Measurements from ENCODE around the gene TUT1. TPM values are rescaled to one million over a fixed set of nuclear protein-coding genes. Genes with fewer than 3 reads are reported as not detected.
"Not testable (repeated sequence)": the region's sequence is repeated elsewhere in the genome, so short reads cannot be mapped to it uniquely, and the experiment has no call there.

The TUT1 gene
- total and polyA plus RNA-seq, 4 donors, result 10.8 to 21.9 (median 17.3) TPM

DNA sequence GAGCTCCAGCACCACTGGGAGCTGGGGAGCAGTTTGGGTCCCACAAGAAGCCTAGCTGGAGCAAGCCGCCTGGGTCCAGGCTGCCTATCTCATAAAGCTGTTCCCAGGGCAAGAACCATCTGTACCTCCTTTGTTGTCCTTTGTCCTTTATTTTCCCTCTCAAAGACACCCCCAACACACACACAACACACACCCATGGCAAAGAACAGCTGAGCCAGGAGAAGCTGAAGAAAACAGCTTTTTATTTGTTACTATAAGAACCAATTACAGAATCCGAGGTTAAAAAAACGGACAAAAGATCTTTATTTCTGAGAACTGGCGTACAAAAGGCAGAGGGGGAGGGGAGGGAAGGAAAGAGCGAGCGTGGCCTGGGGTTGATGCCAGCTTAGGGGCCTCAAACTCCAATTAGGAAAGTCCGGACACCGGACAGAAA, 1.7 kb upstream of the TUT1 start:
- no peak overlapping the region for H3K4me3 ChIP-seq
- TF ChIP-seq CTCF (IDR thresholded peaks at IDR 0.05; ENCODE audit: control extremely low read depth, extremely low read depth), result no peak
- H3K36me3 ChIP-seq (ENCODE audit: control insufficient read depth in 4 of 4, insufficient read depth in 4 of 4, low read length in 4 of 4), result peaks cover 26 to 47% (median 29%) of the 10 kb centered on the region in 4 donors
- no peaks in the 10 kb centered on the region for H3K27me3 ChIP-seq (ENCODE audit: control insufficient read depth in 3 of 3, insufficient read depth in 3 of 3, low read length in 2 of 3)
- no peaks in the 10 kb centered on the region for H3K9me3 ChIP-seq (ENCODE audit: control insufficient read depth in 4 of 4, insufficient read depth in 3 of 4, low read length in 3 of 4)
- WGBS, 2 donors, result 76 to 83% methylated on average over 8 of the region's 8 CpGs
- H3K4me1 ChIP-seq (ENCODE audit: control insufficient read depth in 5 of 5, insufficient read depth in 5 of 5, low read length in 5 of 5), result peaks cover 0 to 11% (median 0%) of the 10 kb centered on the region in 5 donors
- no peak overlapping the region for H3K9ac ChIP-seq (ENCODE audit: insufficient read depth in 1 of 2, low read length in 2 of 2)
- no peak for DNase-seq
- ATAC-seq (ENCODE audit: insufficient read depth, low FRiP score), result no peak
- peak overlapping the region; percentile 87 to 97 for H3K27ac ChIP-seq (ENCODE audit: low read depth in 1 of 2, low read length in 1 of 2)

DNA sequence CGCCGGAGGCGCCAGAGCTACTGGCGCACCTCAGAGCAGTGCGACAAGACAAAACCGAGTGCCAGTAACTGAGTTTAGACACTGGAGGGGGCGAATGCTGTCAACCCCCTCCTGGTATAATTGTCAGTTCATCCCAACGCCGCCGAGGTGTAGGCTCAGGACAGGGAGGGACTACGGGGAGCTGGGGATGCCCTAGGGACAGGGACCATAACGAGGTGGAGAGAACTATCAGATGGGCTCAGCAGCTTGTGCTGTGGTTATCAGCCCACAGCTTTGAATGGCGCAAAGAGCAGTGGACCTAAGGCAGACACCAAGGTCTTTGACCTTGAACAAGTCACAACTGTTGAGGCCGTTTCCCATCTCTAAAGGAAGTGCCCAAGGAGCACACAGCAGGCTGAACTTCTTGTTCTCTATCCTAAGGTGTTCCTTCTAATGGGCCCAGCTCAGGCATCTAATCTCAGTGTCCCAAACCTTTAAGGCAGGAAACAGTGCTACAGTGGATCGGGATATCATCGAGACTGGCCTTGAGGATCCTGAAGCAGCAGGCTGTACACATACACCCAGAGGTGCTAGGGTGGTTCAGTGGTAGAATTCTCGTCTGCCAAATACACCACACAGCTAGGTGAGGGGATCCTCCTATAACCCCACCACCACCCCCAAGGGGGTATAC, 958 bp upstream of the TUT1 start:
- peak overlapping the region; percentile 18 for H3K4me3 ChIP-seq
- WGBS, 2 donors, result 12 to 13% methylated on average over 17 of the region's 17 CpGs
- H3K4me1 ChIP-seq (ENCODE audit: control insufficient read depth in 5 of 5, insufficient read depth in 5 of 5, low read length in 5 of 5), result peaks cover 0 to 11% (median 0%) of the 10 kb centered on the region in 5 donors
- H3K27ac ChIP-seq (ENCODE audit: low read depth in 1 of 2, low read length in 1 of 2), result peak overlapping the region; percentile 87 to 97
- ATAC-seq (ENCODE audit: insufficient read depth, low FRiP score) (no peak), DNase-seq (no peak)
- H3K9ac ChIP-seq (ENCODE audit: insufficient read depth in 1 of 2, low read length in 2 of 2), result peak overlapping the region; percentile 31 to 58
- peaks cover 25 to 43% (median 29%) of the 10 kb centered on the region in 4 donors for H3K36me3 ChIP-seq (ENCODE audit: control insufficient read depth in 4 of 4, insufficient read depth in 4 of 4, low read length in 4 of 4)
- no peaks in the 10 kb centered on the region for H3K9me3 ChIP-seq (ENCODE audit: control insufficient read depth in 4 of 4, insufficient read depth in 3 of 4, low read length in 3 of 4)
- TF ChIP-seq CTCF (IDR thresholded peaks at IDR 0.05; ENCODE audit: control extremely low read depth, extremely low read depth), result no peak
- H3K27me3 ChIP-seq (ENCODE audit: control insufficient read depth in 3 of 3, insufficient read depth in 3 of 3, low read length in 2 of 3), result no peaks in the 10 kb centered on the region

DNA sequence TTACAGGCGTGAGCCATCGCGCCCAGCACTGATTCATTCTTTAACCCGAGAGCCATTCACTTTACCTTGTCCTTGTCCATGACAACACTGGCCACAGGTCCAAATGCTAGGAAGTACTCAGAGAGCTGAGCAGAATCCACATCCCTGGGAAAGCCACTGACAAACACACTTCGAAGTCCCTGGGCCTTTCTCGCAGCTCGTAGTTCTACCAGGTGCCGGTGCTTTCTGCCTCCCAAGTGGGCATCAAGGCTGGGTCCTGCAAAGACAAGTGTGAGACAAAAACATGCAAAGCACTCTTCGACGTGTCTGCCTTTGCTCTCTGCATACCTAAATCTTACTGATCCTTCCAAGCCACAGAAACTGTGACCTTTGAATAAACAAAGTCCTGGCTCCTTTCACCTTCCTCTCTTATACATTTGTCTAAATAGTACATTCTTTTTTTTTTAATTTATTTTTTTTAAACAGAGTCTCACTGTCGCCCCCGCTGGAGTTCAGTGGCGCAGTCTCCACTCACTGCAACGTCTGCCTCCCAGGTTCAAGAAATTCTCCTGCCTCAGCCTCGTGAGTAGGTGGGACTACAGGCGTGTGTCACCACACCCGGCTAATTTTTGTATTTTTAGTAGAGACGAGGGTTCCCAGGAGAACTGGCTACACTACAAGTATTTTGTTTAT, 2.2 kb downstream of the TUT1 start:
- Histone ChIP-seq H3K9me3 (ENCODE audit: control insufficient read depth in 4 of 4, insufficient read depth in 3 of 4, low read length in 3 of 4) (no peaks in the 10 kb centered on the region), H3K27me3 (ENCODE audit: control insufficient read depth in 3 of 3, insufficient read depth in 3 of 3, low read length in 2 of 3) (no peaks in the 10 kb centered on the region), H3K36me3 (ENCODE audit: control insufficient read depth in 4 of 4, insufficient read depth in 4 of 4, low read length in 4 of 4) (peaks cover 5 to 20% (median 19%) of the 10 kb centered on the region in 4 donors), H3K4me1 (ENCODE audit: control insufficient read depth in 5 of 5, insufficient read depth in 5 of 5, low read length in 5 of 5) (peaks cover 0 to 11% (median 0%) of the 10 kb centered on the region in 5 donors), H3K27ac (ENCODE audit: low read depth in 1 of 2, low read length in 1 of 2) (no peak overlapping the region), H3K4me3 (no peak overlapping the region), H3K9ac (ENCODE audit: insufficient read depth in 1 of 2, low read length in 2 of 2) (no peak overlapping the region)
- no peak for TF ChIP-seq CTCF (IDR thresholded peaks at IDR 0.05; ENCODE audit: control extremely low read depth, extremely low read depth)
- DNase-seq, result no peak
- no peak for ATAC-seq (ENCODE audit: insufficient read depth, low FRiP score)
- 69 to 74% methylated on average over 18 of the region's 18 CpGs for WGBS, 2 donors

DNA sequence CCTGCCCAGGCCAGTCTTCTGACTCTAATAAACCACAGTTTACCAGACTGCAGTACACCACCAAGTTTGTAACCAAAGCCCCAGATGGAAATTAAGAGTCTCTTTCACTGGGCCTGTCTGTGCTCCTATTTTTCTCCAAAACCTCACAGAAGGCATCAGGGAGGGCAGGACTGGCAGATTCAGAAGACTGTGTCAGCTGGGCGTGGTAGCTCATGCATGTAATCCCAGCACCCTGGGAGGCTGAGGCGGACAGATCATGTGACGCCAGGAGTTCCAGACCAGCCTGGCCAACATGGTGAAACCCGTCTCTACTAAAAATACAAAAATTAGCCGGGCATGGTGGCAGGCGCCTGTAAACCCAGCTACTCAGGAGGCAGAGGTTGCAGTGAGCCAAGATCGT, 6.0 kb downstream of the TUT1 start:
- H3K9me3 ChIP-seq (ENCODE audit: control insufficient read depth in 4 of 4, insufficient read depth in 3 of 4, low read length in 3 of 4); H3K27ac ChIP-seq (ENCODE audit: low read depth in 1 of 2, low read length in 1 of 2); H3K27me3 ChIP-seq (ENCODE audit: control insufficient read depth in 3 of 3, insufficient read depth in 3 of 3, low read length in 2 of 3); H3K4me3 ChIP-seq; H3K9ac ChIP-seq (ENCODE audit: insufficient read depth in 1 of 2, low read length in 2 of 2); H3K4me1 ChIP-seq (ENCODE audit: control insufficient read depth in 5 of 5, insufficient read depth in 5 of 5, low read length in 5 of 5); DNase-seq; ATAC-seq (ENCODE audit: insufficient read depth, low FRiP score): not testable (repeated sequence)
- H3K36me3 ChIP-seq (ENCODE audit: control insufficient read depth in 4 of 4, insufficient read depth in 4 of 4, low read length in 4 of 4), result peaks cover 5 to 26% (median 24%) of the 10 kb centered on the region in 4 donors
- WGBS, 2 donors, result 95 to 97% methylated on average over 7 of the region's 7 CpGs

- H3K27me3 ChIP-seq (ENCODE audit: control insufficient read depth in 3 of 3, insufficient read depth in 3 of 3, low read length in 2 of 3); DNase-seq; H3K9me3 ChIP-seq (ENCODE audit: control insufficient read depth in 4 of 4, insufficient read depth in 3 of 4, low read length in 3 of 4); H3K27ac ChIP-seq (ENCODE audit: low read depth in 1 of 2, low read length in 1 of 2); H3K9ac ChIP-seq (ENCODE audit: insufficient read depth in 1 of 2, low read length in 2 of 2); H3K4me3 ChIP-seq; H3K4me1 ChIP-seq (ENCODE audit: control insufficient read depth in 5 of 5, insufficient read depth in 5 of 5, low read length in 5 of 5); ATAC-seq (ENCODE audit: insufficient read depth, low FRiP score): not testable (repeated sequence)
- 95 to 96% methylated on average over 4 of the region's 4 CpGs for WGBS, 2 donors
- H3K36me3 ChIP-seq (ENCODE audit: control insufficient read depth in 4 of 4, insufficient read depth in 4 of 4, low read length in 4 of 4), result peaks cover 2 to 25% (median 23%) of the 10 kb centered on the region in 4 donors
Observed at GRCh38 chr11:62581735-62582134, 9.6 kb downstream of the TUT1 start.

All from lung (tissue), 12 donors.